ENCODE measurements around the gene ZNF516. TPM values are rescaled to one million over a fixed set of nuclear protein-coding genes. Genes with fewer than 3 reads are reported as not detected.

Gene ZNF516
- polyA plus RNA-seq, 2 of the 4 experiments (the other 2 are of a cell fraction): 3.9 to 4.9 TPM

- TF ChIP-seq JUNB (IDR thresholded peaks at IDR 0.05) (no peak), BCL3 (IDR thresholded peaks at IDR 0.05) (no peak), EHMT2 (IDR thresholded peaks at IDR 0.05; ENCODE audit: low read depth) (no peak)
- no peak for DNase-seq (ENCODE audit: low read depth in 1 of 2, low spot score in 1 of 2)
- Histone ChIP-seq H3K4me2 (no peak overlapping the region), H3K27ac (no peak overlapping the region), H3K9me3 (no peaks in the 10 kb centered on the region), H3K4me3 (no peak overlapping the region), H3K4me1 (peaks cover 17% of the 10 kb centered on the region; the same call in 2 of the 3 replicates)
- ChIA-PET POLR2A (no interaction called here), CTCF (no interaction called here)
- FAIRE-seq: no peak
- ATAC-seq: no peak
- WGBS (ENCODE audit: missing lambda C conversion rate): 89% methylated on average over 7 of the region's 7 CpGs
Measured at GRCh38 chr18:76453057-76453561, 41.9 kb downstream of the ZNF516 start.

GRCh38 chr18:76452357-76452756 lies 42.7 kb downstream of the ZNF516 start:
- 80% methylated on average over 8 of the region's 8 CpGs for WGBS (ENCODE audit: missing lambda C conversion rate)
- Histone ChIP-seq H3K4me2 (no peak overlapping the region), H3K4me1 (peaks cover 17% of the 10 kb centered on the region; the same call in 2 of the 3 replicates), H3K27ac (no peak overlapping the region), H3K4me3 (no peak overlapping the region), H3K9me3 (no peaks in the 10 kb centered on the region)
- ATAC-seq (no peak), DNase-seq (ENCODE audit: low read depth in 1 of 2, low spot score in 1 of 2) (no peak), FAIRE-seq (no peak)
- ChIA-PET CTCF (no interaction called here), POLR2A (no interaction called here)
- TF ChIP-seq BHLHE40 (IDR thresholded peaks at IDR 0.05; ENCODE audit: low read depth, low read length): no peak
- no peak for TF ChIP-seq RARB (CRISPR knock-in tag; IDR thresholded peaks at IDR 0.05)
- TF ChIP-seq PHF8 (IDR thresholded peaks at IDR 0.05; ENCODE audit: borderline replicate concordance, low read depth): no peak
- TF ChIP-seq POLR2AphosphoS2 (conservative IDR thresholded peaks at IDR 0.05; ENCODE audit: low read length): no peak

- no peaks in the 10 kb centered on the region for H3K9me3 ChIP-seq
- CTCF ChIA-PET: interaction anchor here (1.6 kb wide), 1 partner anchor 53 kb away, joined by 4 read pairs; no protein-coding TSS in a partner anchor
- POLR2A ChIA-PET: no interaction called here
- FAIRE-seq (no peak), DNase-seq (ENCODE audit: low read depth in 1 of 2, low spot score in 1 of 2) (no peak), ATAC-seq (no peak)
- no peak overlapping the region for H3K4me2 ChIP-seq
- no peak overlapping the region for H3K4me3 ChIP-seq
- no peak overlapping the region for H3K27ac ChIP-seq
- H3K4me1 ChIP-seq: peaks cover 17% of the 10 kb centered on the region; the same call in 2 of the 3 replicates
- 92% methylated on average over 28 of the region's 28 CpGs for WGBS (ENCODE audit: missing lambda C conversion rate)
- TF ChIP-seq HDAC2 (IDR thresholded peaks at IDR 0.05): no peak
- TF ChIP-seq ELK1 (IDR thresholded peaks at IDR 0.05; ENCODE audit: low read depth, low read length): no peak
- no peak for TF ChIP-seq MAX (IDR thresholded peaks at IDR 0.05)
- no peak for TF ChIP-seq NR3C1 (IDR thresholded peaks at IDR 0.05)
- no peak for TF ChIP-seq REST (IDR thresholded peaks at IDR 0.05)
- no peak for TF ChIP-seq USF2 (IDR thresholded peaks at IDR 0.05)
- no peak for TF ChIP-seq HEYL (CRISPR knock-in tag; IDR thresholded peaks at IDR 0.05)
- no peak for TF ChIP-seq FOSB (CRISPR knock-in tag; IDR thresholded peaks at IDR 0.05)
- TF ChIP-seq MYC (IDR thresholded peaks at IDR 0.05; ENCODE audit: borderline replicate concordance, low read length): no peak
- no peak for TF ChIP-seq E2F6 (IDR thresholded peaks at IDR 0.05; ENCODE audit: borderline replicate concordance, low read depth)
- no peak for TF ChIP-seq CTCF (IDR thresholded peaks at IDR 0.05)
- TF ChIP-seq FOSL2 (IDR thresholded peaks at IDR 0.05): no peak
- TF ChIP-seq FOSL2 (CRISPR knock-in tag; IDR thresholded peaks at IDR 0.05): no peak
- TF ChIP-seq ESRRA (IDR thresholded peaks at IDR 0.05; ENCODE audit: borderline replicate concordance, low read length): no peak
Measured at GRCh38 chr18:76451396-76452331, 43.4 kb downstream of the ZNF516 start.

All from A549 (cell line).